ENCODE measurements around the gene FKBP4.

FKBP4 gene

GRCh38 chr12:2783936-2784600, 10.7 kb upstream of the FKBP4 start:
- DNase-seq (ENCODE audit: insufficient read length) (peak; percentile 40), FAIRE-seq (peak; percentile 90)
- TF ChIP-seq POLR2AphosphoS5 (IDR thresholded peaks at IDR 0.05; ENCODE audit: low read depth, low read length) = no peak
- no peak for TF ChIP-seq POLR2A (IDR thresholded peaks at IDR 0.05; ENCODE audit: low read depth, low read length)
- TF ChIP-seq TAF1 (IDR thresholded peaks at IDR 0.05; ENCODE audit: borderline replicate concordance, low read depth, low read length) = no peak

DNA sequence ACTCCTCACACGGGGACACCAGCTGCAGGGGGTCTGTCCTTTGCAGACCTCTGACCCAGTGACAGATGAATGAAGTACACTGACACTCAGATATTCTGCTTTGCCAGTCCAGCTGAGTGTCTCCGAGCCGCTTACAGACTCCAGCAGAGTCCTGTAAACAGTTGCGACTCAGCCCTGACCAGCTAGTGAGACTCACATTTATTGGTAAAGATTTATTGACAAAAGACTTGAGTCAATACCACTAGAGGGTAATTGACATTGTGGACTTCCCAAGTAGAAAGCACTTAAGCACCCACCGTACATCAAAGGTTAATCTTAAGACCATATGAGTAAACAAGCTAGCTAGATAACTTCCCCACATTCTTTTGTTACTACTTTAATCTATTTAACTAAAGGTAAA, 9.8 kb upstream of the FKBP4 start:
- DNase-seq (ENCODE audit: insufficient read length) (no peak), FAIRE-seq (no peak)
- no peak for TF ChIP-seq TAF1 (IDR thresholded peaks at IDR 0.05; ENCODE audit: borderline replicate concordance, low read depth, low read length)
- no peak for TF ChIP-seq POLR2A (IDR thresholded peaks at IDR 0.05; ENCODE audit: low read depth, low read length)
- TF ChIP-seq POLR2AphosphoS5 (IDR thresholded peaks at IDR 0.05; ENCODE audit: low read depth, low read length) = no peak

GRCh38 chr12:2791089-2791488, 3.7 kb upstream of the FKBP4 start:
- DNase-seq (ENCODE audit: insufficient read length) (no peak), FAIRE-seq (no peak)
- no peak for TF ChIP-seq TAF1 (IDR thresholded peaks at IDR 0.05; ENCODE audit: borderline replicate concordance, low read depth, low read length)
- no peak for TF ChIP-seq POLR2A (IDR thresholded peaks at IDR 0.05; ENCODE audit: low read depth, low read length)
- no peak for TF ChIP-seq POLR2AphosphoS5 (IDR thresholded peaks at IDR 0.05; ENCODE audit: low read depth, low read length)

- FAIRE-seq (no peak), DNase-seq (ENCODE audit: insufficient read length) (no peak)
- TF ChIP-seq TAF1 (IDR thresholded peaks at IDR 0.05; ENCODE audit: borderline replicate concordance, low read depth, low read length) (no peak), POLR2A (IDR thresholded peaks at IDR 0.05; ENCODE audit: low read depth, low read length) (no peak), POLR2AphosphoS5 (IDR thresholded peaks at IDR 0.05; ENCODE audit: low read depth, low read length) (no peak)
Observed at GRCh38 chr12:2792671-2793500, 1.9 kb upstream of the FKBP4 start.

- no peak for FAIRE-seq
- no peak for DNase-seq (ENCODE audit: insufficient read length)
- TF ChIP-seq POLR2A (IDR thresholded peaks at IDR 0.05; ENCODE audit: low read depth, low read length) (no peak), POLR2AphosphoS5 (IDR thresholded peaks at IDR 0.05; ENCODE audit: low read depth, low read length) (no peak), TAF1 (IDR thresholded peaks at IDR 0.05; ENCODE audit: borderline replicate concordance, low read depth, low read length) (no peak)
Observed at GRCh38 chr12:2793561-2793960, 1.2 kb upstream of the FKBP4 start.

DNA sequence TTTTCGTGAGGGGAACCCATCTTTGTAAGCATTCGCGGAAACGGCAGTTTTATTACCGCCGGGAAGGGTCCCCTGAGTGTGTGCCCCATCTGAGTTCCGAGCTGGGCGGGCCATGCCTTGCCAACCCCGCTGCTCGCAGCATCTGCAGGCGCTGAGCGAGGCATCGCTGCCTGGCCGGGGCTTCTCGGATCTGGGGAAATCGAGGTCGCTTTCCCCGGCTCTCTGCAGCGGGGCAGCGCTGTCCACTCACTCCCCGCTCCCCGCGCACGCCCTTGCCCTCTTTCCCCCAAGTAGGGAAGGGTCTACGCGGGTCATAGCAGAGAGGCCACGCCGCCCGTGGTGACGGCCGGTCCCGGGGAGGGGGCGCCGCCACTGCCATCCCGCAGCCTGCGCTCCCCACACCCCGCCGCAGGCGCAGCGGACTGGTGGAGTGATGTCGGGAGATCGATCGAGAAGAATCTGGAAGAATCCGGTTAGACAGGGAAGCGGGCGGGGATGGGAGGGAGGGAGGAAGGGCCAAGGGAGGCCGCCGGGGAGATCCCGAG, 507 bp upstream of the FKBP4 start:
- no peak for TF ChIP-seq TAF1 (IDR thresholded peaks at IDR 0.05; ENCODE audit: borderline replicate concordance, low read depth, low read length)
- no peak for TF ChIP-seq POLR2A (IDR thresholded peaks at IDR 0.05; ENCODE audit: low read depth, low read length)
- TF ChIP-seq POLR2AphosphoS5 (IDR thresholded peaks at IDR 0.05; ENCODE audit: low read depth, low read length) = no peak
- DNase-seq (ENCODE audit: insufficient read length) = no peak
- FAIRE-seq = no peak

- FAIRE-seq (peak; percentile 80), DNase-seq (ENCODE audit: insufficient read length) (peak; percentile 95)
- TF ChIP-seq POLR2AphosphoS5 (IDR thresholded peaks at IDR 0.05; ENCODE audit: low read depth, low read length) (no peak), TAF1 (IDR thresholded peaks at IDR 0.05; ENCODE audit: borderline replicate concordance, low read depth, low read length) (no peak), POLR2A (IDR thresholded peaks at IDR 0.05; ENCODE audit: low read depth, low read length) (no peak)
Observed at GRCh38 chr12:2795291-2796186, 769 bp downstream of the FKBP4 start.

GRCh38 chr12:2796187-2796666, 1.5 kb downstream of the FKBP4 start:
- FAIRE-seq = no peak
- DNase-seq (ENCODE audit: insufficient read length) = no peak
- TF ChIP-seq TAF1 (IDR thresholded peaks at IDR 0.05; ENCODE audit: borderline replicate concordance, low read depth, low read length) = no peak
- TF ChIP-seq POLR2AphosphoS5 (IDR thresholded peaks at IDR 0.05; ENCODE audit: low read depth, low read length) = no peak
- no peak for TF ChIP-seq POLR2A (IDR thresholded peaks at IDR 0.05; ENCODE audit: low read depth, low read length)

DNA sequence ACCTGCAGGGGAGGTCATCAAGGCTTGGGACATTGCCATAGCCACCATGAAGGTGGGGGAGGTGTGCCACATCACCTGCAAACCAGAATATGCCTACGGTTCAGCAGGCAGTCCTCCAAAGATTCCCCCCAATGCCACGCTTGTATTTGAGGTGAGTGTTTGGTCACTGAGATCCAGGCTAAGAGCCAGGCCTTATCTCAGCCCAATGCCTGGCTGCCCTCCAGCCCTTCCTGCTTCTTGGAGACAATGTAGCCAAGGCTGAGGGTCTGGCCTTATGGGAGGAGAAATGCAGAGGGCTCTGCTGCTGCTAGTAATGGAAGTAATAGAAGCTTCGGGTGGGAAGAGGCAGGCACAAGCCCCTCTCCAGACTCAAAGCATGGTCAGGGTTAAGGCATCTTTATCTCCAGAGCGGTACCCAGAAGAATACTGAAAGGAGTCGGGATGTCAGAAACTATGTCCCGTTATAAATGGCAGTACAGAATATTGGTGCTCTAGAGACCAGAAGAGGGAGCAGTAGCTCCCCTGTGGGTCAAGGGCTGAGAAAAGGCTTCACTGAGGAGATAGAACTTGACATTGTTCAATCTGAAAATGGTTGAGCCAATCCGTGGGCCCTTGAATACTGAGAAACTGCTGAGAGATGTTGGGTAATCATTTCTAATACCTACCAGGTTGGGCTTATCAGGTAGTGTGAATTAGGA, 3.1 kb downstream of the FKBP4 start:
- DNase-seq (ENCODE audit: insufficient read length) (no peak), FAIRE-seq (no peak)
- TF ChIP-seq POLR2AphosphoS5 (IDR thresholded peaks at IDR 0.05; ENCODE audit: low read depth, low read length) (no peak), TAF1 (IDR thresholded peaks at IDR 0.05; ENCODE audit: borderline replicate concordance, low read depth, low read length) (no peak), POLR2A (IDR thresholded peaks at IDR 0.05; ENCODE audit: low read depth, low read length) (no peak)

GRCh38 chr12:2800046-2800570, 5.3 kb downstream of the FKBP4 start:
- DNase-seq (ENCODE audit: insufficient read length) = no peak
- TF ChIP-seq POLR2AphosphoS5 (IDR thresholded peaks at IDR 0.05; ENCODE audit: low read depth, low read length) (no peak), POLR2A (IDR thresholded peaks at IDR 0.05; ENCODE audit: low read depth, low read length) (no peak), TAF1 (IDR thresholded peaks at IDR 0.05; ENCODE audit: borderline replicate concordance, low read depth, low read length) (no peak)
- FAIRE-seq = no peak

All from GM12892 (cell line).